Ascending aorta (tissue), 2 donors: Measurements from ENCODE around the gene TMEM132E. TPM values are rescaled to one million over a fixed set of nuclear protein-coding genes. Genes with fewer than 3 reads are reported as not detected.

ENCODE experiments used
- DNase-seq, 2 donors: peaks; one replicate each; pipeline ENCODE4 v3.0.0-alpha.2; 2019; ENCODE audit warnings: low spot score in 2 of 2
- H3K27ac ChIP-seq, 2 donors: fragments of 200-600 bp; sonication (generic); one replicate each; pipeline ENCODE4 v1.5.1; 2016 to 2017; ENCODE audit warnings: mild to moderate bottlenecking in 1 of 2
- H3K27me3 ChIP-seq: fragments of 200-600 bp; sonication (generic); one replicate; pipeline ENCODE4 v1.5.1; 2017
- H3K36me3 ChIP-seq, 2 donors: fragments of 200-600 bp; sonication (generic); one replicate each; pipeline ENCODE4 v1.5.1; 2016
- H3K4me1 ChIP-seq, 2 donors: fragments of 200-600 bp; sonication (generic); one replicate each; pipeline ENCODE4 v1.5.1; 2016 to 2017; ENCODE audit warnings: mild to moderate bottlenecking in 1 of 2
- H3K4me3 ChIP-seq, 2 donors: fragments of 200-600 bp; sonication (generic); one replicate each; pipeline ENCODE4 v1.5.1; 2016 to 2017; ENCODE audit warnings: mild to moderate bottlenecking in 1 of 2
- H3K9me3 ChIP-seq, 2 donors: fragments of 200-600 bp; sonication (generic); one replicate each; pipeline ENCODE4 v1.5.1; 2016
- CTCF ChIP-seq, 3 experiments: fragments of 200-600 bp in 2 of 3; fragments of 450-650 bp in 1 of 3; sonication (generic) in 2 of 3; IDR thresholded peaks; one replicate each; pipeline ENCODE4 v1.5.1; 2016 to 2019; ENCODE audit warnings: antibody characterized with exemption in 3 of 3, mild to moderate bottlenecking in 1 of 3, moderate library complexity in 1 of 3
- intact Hi-C: fragments of 100-400 bp; cut with DNase I; formaldehyde crosslinking; loops from one replicate; pipeline ENCODE4 v1.15.1; 2023
- total RNA-seq: library from RNA; depleted of rRNA; stranded (reverse); fragments of >200 nt; gene quantifications from one replicate; pipeline ENCODE4 v1.1.0, GENCODE V29; 2016

Gene TMEM132E
- total RNA-seq, 1 donor from 2014 or later: not detected

GRCh38 chr17:34566201-34566600, 13.2 kb upstream of the TMEM132E start:
- no peaks in the 10 kb centered on the region for H3K36me3 ChIP-seq
- TF ChIP-seq CTCF (IDR thresholded peaks at IDR 0.05): no peak
- H3K27me3 ChIP-seq: no peaks in the 10 kb centered on the region
- H3K4me1 ChIP-seq: no peaks in the 10 kb centered on the region
- intact Hi-C loops: no loop called here
- no peak overlapping the region for H3K27ac ChIP-seq
- DNase-seq: no peak
- H3K9me3 ChIP-seq: no peaks in the 10 kb centered on the region
- no peak overlapping the region for H3K4me3 ChIP-seq

GRCh38 chr17:34566873-34567272, 12.5 kb upstream of the TMEM132E start:
- H3K36me3 ChIP-seq: no peaks in the 10 kb centered on the region
- H3K4me3 ChIP-seq: no peak overlapping the region
- no peak for TF ChIP-seq CTCF (IDR thresholded peaks at IDR 0.05)
- H3K9me3 ChIP-seq: no peaks in the 10 kb centered on the region
- H3K27me3 ChIP-seq: no peaks in the 10 kb centered on the region
- no peak for DNase-seq
- no peak overlapping the region for H3K27ac ChIP-seq
- no peaks in the 10 kb centered on the region for H3K4me1 ChIP-seq
- intact Hi-C loops: no loop called here

- intact Hi-C loops: no loop called here
- TF ChIP-seq CTCF (IDR thresholded peaks at IDR 0.05): no peak
- Histone ChIP-seq H3K4me1 (no peaks in the 10 kb centered on the region), H3K36me3 (no peaks in the 10 kb centered on the region), H3K27ac (no peak overlapping the region), H3K4me3 (no peak overlapping the region), H3K27me3 (no peaks in the 10 kb centered on the region), H3K9me3 (no peaks in the 10 kb centered on the region)
- no peak for DNase-seq
Observed at GRCh38 chr17:34567691-34568465, 11.5 kb upstream of the TMEM132E start.

GRCh38 chr17:34568953-34569352, 10.4 kb upstream of the TMEM132E start:
- Histone ChIP-seq H3K27me3 (no peaks in the 10 kb centered on the region), H3K27ac (no peak overlapping the region), H3K4me1 (no peaks in the 10 kb centered on the region), H3K36me3 (no peaks in the 10 kb centered on the region), H3K4me3 (no peak overlapping the region), H3K9me3 (no peaks in the 10 kb centered on the region)
- no peak for DNase-seq
- intact Hi-C loops: no loop called here
- no peak for TF ChIP-seq CTCF (IDR thresholded peaks at IDR 0.05)

GRCh38 chr17:34569591-34569990, 9.8 kb upstream of the TMEM132E start:
- H3K9me3 ChIP-seq: no peaks in the 10 kb centered on the region
- H3K27ac ChIP-seq: no peak overlapping the region
- H3K4me3 ChIP-seq: no peak overlapping the region
- DNase-seq: no peak
- no peak for TF ChIP-seq CTCF (IDR thresholded peaks at IDR 0.05)
- no peaks in the 10 kb centered on the region for H3K4me1 ChIP-seq
- H3K36me3 ChIP-seq: no peaks in the 10 kb centered on the region
- intact Hi-C loops: no loop called here
- no peaks in the 10 kb centered on the region for H3K27me3 ChIP-seq
